WTC11 (cell line): ENCODE data around the gene AP1G1. TPM values are rescaled to one million over a fixed set of nuclear protein-coding genes. Genes with fewer than 3 reads are reported as not detected.

Experiments
- ATAC-seq: fragments of 200-7000 bp; cut with Tn5 transposase; 2 replicates; pipeline ENCODE4 v1.10.0; 2021; ENCODE audit warnings: mild to moderate bottlenecking, moderate library complexity
- CTCF ChIA-PET: fragments of 300-600 bp; sonication (Branson Sonifier 250); formaldehyde crosslinking; loops from one replicate; lab custom pipeline; 2021; ENCODE audit warnings: antibody characterized with exemption; lab: Charles Lee
- POLR2A ChIA-PET: fragments of 350-600 bp; sonication (Branson Sonifier 250); formaldehyde crosslinking; loops from one replicate; lab custom pipeline; 2021; ENCODE audit warnings: antibody characterized with exemption; lab: Charles Lee
- DNase-seq: peaks from one replicate; pipeline ENCODE4 v3.0.0; 2021; ENCODE audit warnings: low spot score
- H3K27ac Mint-ChIP-seq: 2 replicates; pipeline ENCODE4 v1.8.0; 2021; ENCODE audit warnings: mixed read lengths
- H3K27me3 Mint-ChIP-seq: 2 replicates; pipeline ENCODE4 v1.8.0; 2021; ENCODE audit warnings: low read depth, mild to moderate bottlenecking, moderate library complexity, mixed read lengths
- H3K36me3 Mint-ChIP-seq: 2 replicates; pipeline ENCODE4 v1.8.0; 2021; ENCODE audit warnings: mixed read lengths
- H3K4me1 Mint-ChIP-seq: 2 replicates; pipeline ENCODE4 v1.8.0; 2022; ENCODE audit warnings: mixed read lengths
- H3K4me3 Mint-ChIP-seq: 2 replicates; pipeline ENCODE4 v1.8.0; 2021; ENCODE audit warnings: mild to moderate bottlenecking, moderate library complexity, mixed read lengths
- H3K9me3 Mint-ChIP-seq: 2 replicates; pipeline ENCODE4 v1.8.0; 2021; ENCODE audit warnings: mixed read lengths
- CREM ChIP-seq: sonication (generic); formaldehyde crosslinking; IDR thresholded peaks from 2 replicates; pipeline ENCODE4 v1.8.1; 2022; ENCODE audit warnings: mild to moderate bottlenecking, missing genetic modification reagents, moderate library complexity
- ELF4 ChIP-seq: sonication (generic); formaldehyde crosslinking; IDR thresholded peaks from 2 replicates; pipeline ENCODE4 v1.8.1; 2022; ENCODE audit warnings: low read depth, mild to moderate bottlenecking, moderate library complexity, missing genetic modification reagents
- ETV6 ChIP-seq: sonication (generic); formaldehyde crosslinking; IDR thresholded peaks from 2 replicates; pipeline ENCODE4 v1.8.1; 2022; ENCODE audit warnings: mild to moderate bottlenecking, missing genetic modification reagents
- HMGA2 ChIP-seq: fragments of 250-450 bp; sonication (Bioruptor Pico); IDR thresholded peaks from 2 replicates; pipeline ENCODE4 v1.4.0; 2021; ENCODE audit warnings: mild to moderate bottlenecking, moderate library complexity
- IRF2 ChIP-seq: sonication (generic); formaldehyde crosslinking; IDR thresholded peaks from 2 replicates; pipeline ENCODE4 v1.8.0; 2022; ENCODE audit warnings: low read depth, missing genetic modification reagents, borderline replicate concordance
- KAT7 ChIP-seq: sonication (generic); formaldehyde crosslinking; IDR thresholded peaks from 2 replicates; pipeline ENCODE4 v1.8.1; 2023; ENCODE audit warnings: missing genetic modification reagents, mild to moderate bottlenecking, borderline replicate concordance
- MXD4 ChIP-seq: fragments of 250-450 bp; sonication (Bioruptor Pico); IDR thresholded peaks from 2 replicates; pipeline ENCODE4 v1.8.0; 2021; ENCODE audit warnings: mild to moderate bottlenecking, moderate library complexity, borderline replicate concordance
- NFE2L1 ChIP-seq: sonication (generic); formaldehyde crosslinking; IDR thresholded peaks from 2 replicates; pipeline ENCODE4 v1.8.1; 2023; ENCODE audit warnings: missing genetic modification reagents
- NR1H2 ChIP-seq: sonication (generic); formaldehyde crosslinking; IDR thresholded peaks from 2 replicates; pipeline ENCODE4 v1.9.0; 2021; ENCODE audit warnings: mild to moderate bottlenecking, moderate library complexity, missing genetic modification reagents
- NR2C2 ChIP-seq: sonication (generic); formaldehyde crosslinking; IDR thresholded peaks from 2 replicates; pipeline ENCODE4 v1.8.0; 2022; ENCODE audit warnings: mild to moderate bottlenecking, missing genetic modification reagents
- RORB ChIP-seq: fragments of 250-450 bp; sonication (Bioruptor Pico); IDR thresholded peaks from 2 replicates; pipeline ENCODE4 v1.9.0; 2021; ENCODE audit warnings: mild to moderate bottlenecking
- SMAD4 ChIP-seq: sonication (generic); formaldehyde crosslinking; IDR thresholded peaks from 2 replicates; pipeline ENCODE4 v1.8.0; 2022; ENCODE audit warnings: mild to moderate bottlenecking, missing genetic modification reagents
- TEAD1 ChIP-seq: sonication (generic); formaldehyde crosslinking; IDR thresholded peaks from 2 replicates; pipeline ENCODE4 v1.8.0; 2022; ENCODE audit warnings: mild to moderate bottlenecking, missing genetic modification reagents
- ZNF121 ChIP-seq: sonication (generic); formaldehyde crosslinking; IDR thresholded peaks from 2 replicates; pipeline ENCODE4 v1.8.0; 2023; ENCODE audit warnings: missing genetic modification reagents
- ZNF138 ChIP-seq: sonication (generic); formaldehyde crosslinking; conservative IDR thresholded peaks from 2 replicates; pipeline ENCODE4 v1.8.1; 2022; ENCODE audit warnings: mild to moderate bottlenecking, moderate library complexity, missing genetic modification reagents
- ZNF232 ChIP-seq: sonication (generic); formaldehyde crosslinking; IDR thresholded peaks from 2 replicates; pipeline ENCODE4 v1.8.0; 2022; ENCODE audit warnings: mild to moderate bottlenecking, missing genetic modification reagents
- ZNF263 ChIP-seq: sonication (generic); formaldehyde crosslinking; IDR thresholded peaks from 2 replicates; pipeline ENCODE4 v1.8.1; 2022; ENCODE audit warnings: low read depth, mild to moderate bottlenecking, moderate library complexity, missing genetic modification reagents
- total RNA-seq: library from RNA; stranded (reverse); gene quantifications from 3 replicates; pipeline ENCODE4 v1.2.3, GENCODE V29; 2021
- TF ChIP-seq, protein P1 (sequence below): sonication (generic); formaldehyde crosslinking; conservative IDR thresholded peaks from 2 replicates; pipeline ENCODE4 v1.8.1; 2022; ENCODE audit warnings: mild to moderate bottlenecking, missing genetic modification reagents
- TF ChIP-seq, protein P2 (sequence below): fragments of 250-450 bp; sonication (Bioruptor Pico); IDR thresholded peaks from 2 replicates; pipeline ENCODE4 v1.9.0; 2021; ENCODE audit warnings: mild to moderate bottlenecking, borderline replicate concordance
- TF ChIP-seq, protein P3 (sequence below): fragments of 250-450 bp; sonication (Bioruptor Pico); IDR thresholded peaks from 2 replicates; pipeline ENCODE4 v2.1.2; 2022; ENCODE audit warnings: mild to moderate bottlenecking, moderate library complexity
- TF ChIP-seq, protein P4 (sequence below): sonication (generic); formaldehyde crosslinking; IDR thresholded peaks from 2 replicates; pipeline ENCODE4 v1.8.1; 2023; ENCODE audit warnings: mild to moderate bottlenecking, missing genetic modification reagents
- TF ChIP-seq, protein P5 (sequence below): sonication (generic); formaldehyde crosslinking; conservative IDR thresholded peaks from 2 replicates; pipeline ENCODE4 v1.8.1; 2023; ENCODE audit warnings: mild to moderate bottlenecking, low read depth, missing genetic modification reagents, moderate library complexity

Gene AP1G1
- total RNA-seq, 1 experiment from 2014 or later: 72.4 TPM

DNA sequence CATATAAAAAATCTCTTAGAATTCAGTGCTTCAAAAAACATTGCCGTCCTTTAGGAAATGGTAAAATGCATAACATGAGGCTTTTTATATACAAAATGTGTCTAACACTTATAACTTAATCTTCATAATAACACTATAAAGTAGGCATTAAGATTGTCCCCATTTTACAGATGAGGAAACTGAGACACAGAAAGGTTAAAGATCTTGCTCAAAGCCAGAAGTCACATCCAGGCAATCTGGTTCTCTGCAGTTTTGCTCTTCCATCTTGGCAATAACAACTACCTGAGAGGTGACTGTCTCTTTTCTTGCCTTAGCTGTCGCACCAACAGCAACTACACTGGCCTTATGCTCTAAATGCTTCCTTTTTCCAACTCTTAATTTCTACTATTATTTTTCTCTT, 24.5 kb downstream of the AP1G1 start (continued):
- TF ChIP-seq KAT7 (CRISPR knock-in tag): no peak
- no peak for TF ChIP-seq SMAD4 (CRISPR knock-in tag)
- TF ChIP-seq, protein P1, sequence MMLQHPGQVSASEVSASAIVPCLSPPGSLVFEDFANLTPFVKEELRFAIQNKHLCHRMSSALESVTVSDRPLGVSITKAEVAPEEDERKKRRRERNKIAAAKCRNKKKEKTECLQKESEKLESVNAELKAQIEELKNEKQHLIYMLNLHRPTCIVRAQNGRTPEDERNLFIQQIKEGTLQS (CRISPR knock-in tag): no peak
- TF ChIP-seq RORB: no peak
- no peak for TF ChIP-seq IRF2 (CRISPR knock-in tag)
- TF ChIP-seq, protein P2, sequence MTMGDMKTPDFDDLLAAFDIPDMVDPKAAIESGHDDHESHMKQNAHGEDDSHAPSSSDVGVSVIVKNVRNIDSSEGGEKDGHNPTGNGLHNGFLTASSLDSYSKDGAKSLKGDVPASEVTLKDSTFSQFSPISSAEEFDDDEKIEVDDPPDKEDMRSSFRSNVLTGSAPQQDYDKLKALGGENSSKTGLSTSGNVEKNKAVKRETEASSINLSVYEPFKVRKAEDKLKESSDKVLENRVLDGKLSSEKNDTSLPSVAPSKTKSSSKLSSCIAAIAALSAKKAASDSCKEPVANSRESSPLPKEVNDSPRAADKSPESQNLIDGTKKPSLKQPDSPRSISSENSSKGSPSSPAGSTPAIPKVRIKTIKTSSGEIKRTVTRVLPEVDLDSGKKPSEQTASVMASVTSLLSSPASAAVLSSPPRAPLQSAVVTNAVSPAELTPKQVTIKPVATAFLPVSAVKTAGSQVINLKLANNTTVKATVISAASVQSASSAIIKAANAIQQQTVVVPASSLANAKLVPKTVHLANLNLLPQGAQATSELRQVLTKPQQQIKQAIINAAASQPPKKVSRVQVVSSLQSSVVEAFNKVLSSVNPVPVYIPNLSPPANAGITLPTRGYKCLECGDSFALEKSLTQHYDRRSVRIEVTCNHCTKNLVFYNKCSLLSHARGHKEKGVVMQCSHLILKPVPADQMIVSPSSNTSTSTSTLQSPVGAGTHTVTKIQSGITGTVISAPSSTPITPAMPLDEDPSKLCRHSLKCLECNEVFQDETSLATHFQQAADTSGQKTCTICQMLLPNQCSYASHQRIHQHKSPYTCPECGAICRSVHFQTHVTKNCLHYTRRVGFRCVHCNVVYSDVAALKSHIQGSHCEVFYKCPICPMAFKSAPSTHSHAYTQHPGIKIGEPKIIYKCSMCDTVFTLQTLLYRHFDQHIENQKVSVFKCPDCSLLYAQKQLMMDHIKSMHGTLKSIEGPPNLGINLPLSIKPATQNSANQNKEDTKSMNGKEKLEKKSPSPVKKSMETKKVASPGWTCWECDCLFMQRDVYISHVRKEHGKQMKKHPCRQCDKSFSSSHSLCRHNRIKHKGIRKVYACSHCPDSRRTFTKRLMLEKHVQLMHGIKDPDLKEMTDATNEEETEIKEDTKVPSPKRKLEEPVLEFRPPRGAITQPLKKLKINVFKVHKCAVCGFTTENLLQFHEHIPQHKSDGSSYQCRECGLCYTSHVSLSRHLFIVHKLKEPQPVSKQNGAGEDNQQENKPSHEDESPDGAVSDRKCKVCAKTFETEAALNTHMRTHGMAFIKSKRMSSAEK (CRISPR knock-in tag): no peak
- TF ChIP-seq, protein P3, sequence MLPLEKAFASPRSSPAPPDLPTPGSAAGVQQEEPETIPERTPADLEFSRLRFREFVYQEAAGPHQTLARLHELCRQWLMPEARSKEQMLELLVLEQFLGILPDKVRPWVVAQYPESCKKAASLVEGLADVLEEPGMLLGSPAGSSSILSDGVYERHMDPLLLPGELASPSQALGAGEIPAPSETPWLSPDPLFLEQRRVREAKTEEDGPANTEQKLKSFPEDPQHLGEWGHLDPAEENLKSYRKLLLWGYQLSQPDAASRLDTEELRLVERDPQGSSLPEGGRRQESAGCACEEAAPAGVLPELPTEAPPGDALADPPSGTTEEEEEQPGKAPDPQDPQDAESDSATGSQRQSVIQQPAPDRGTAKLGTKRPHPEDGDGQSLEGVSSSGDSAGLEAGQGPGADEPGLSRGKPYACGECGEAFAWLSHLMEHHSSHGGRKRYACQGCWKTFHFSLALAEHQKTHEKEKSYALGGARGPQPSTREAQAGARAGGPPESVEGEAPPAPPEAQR (CRISPR knock-in tag): no peak
- TF ChIP-seq HMGA2 (CRISPR knock-in tag): no peak
- no peak for TF ChIP-seq NR2C2
- TF ChIP-seq, all 79 proteins: peak for 0

DNA sequence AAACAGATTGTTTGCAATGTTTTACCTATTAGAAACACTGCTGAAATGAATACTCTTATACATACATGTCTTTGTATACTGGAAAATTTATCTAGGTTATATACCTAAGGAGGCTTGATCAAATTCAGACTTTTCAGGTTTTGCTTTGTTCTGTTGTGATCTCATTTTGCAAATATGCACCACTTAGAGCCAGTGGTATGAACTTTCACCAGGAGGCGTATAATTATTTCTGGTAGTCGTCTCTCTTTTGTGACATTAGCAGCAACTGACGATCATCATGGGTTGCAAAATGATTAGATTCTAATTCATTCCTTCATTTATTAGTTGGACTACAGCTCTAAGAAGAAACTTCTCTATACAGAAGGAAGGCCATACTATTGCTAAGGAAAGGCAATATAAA, 26.9 kb downstream of the AP1G1 start:
- POLR2A ChIA-PET: no interaction called here
- no peak for DNase-seq
- no peak for TF ChIP-seq NR1H2 (CRISPR knock-in tag)
- Mint-ChIP-seq H3K36me3 (peaks cover 8% of the 10 kb centered on the region), H3K4me1 (no peaks in the 10 kb centered on the region), H3K9me3 (no peaks in the 10 kb centered on the region), H3K27me3 (no peaks in the 10 kb centered on the region; the same call in 1 of the 2 replicates), H3K27ac (0 out of 2 replicates have a peak overlapping the region, but pooled peaks have one; percentile 16), H3K4me3 (no peak overlapping the region)
- ATAC-seq: no peak
- CTCF ChIA-PET: no interaction called here

DNA sequence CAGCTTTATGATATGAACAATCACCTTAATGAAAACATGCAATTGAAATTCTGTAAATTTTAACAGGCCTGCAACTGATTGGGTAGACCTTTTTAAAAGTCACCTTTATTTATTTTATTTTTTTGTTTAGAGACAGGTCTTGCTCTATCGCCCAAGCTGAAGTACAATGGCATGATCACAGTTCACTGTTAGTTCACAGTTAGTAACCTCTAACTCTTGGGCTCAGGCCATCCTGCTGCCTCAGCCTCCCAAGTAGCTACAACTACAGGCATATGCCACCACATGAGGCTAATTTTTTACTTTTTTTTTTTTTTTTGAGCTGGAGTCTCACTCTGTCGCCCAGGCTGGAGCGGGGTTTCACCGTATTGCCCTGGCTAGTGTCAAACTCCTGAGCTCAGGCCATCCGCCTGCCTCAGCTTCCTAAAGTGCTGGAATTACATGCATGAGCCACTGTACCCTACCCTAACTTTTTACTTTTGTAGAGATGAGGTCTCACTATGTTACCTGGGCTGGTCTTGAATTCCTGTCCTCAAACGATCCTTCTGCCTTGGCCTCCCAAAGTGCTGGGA, 28.0 kb downstream of the AP1G1 start:
- no peak overlapping the region for H3K4me3 Mint-ChIP-seq
- no peak for TF ChIP-seq ZNF232 (CRISPR knock-in tag)
- TF ChIP-seq ZNF121 (CRISPR knock-in tag): peak; percentile 60; the same call in 1 of the 2 replicates
- no peak for TF ChIP-seq CREM (CRISPR knock-in tag)
- TF ChIP-seq TEAD1 (CRISPR knock-in tag): no peak
- TF ChIP-seq, all 79 proteins: peak for 1
- H3K27ac Mint-ChIP-seq: no peak overlapping the region; the same call in 1 of the 2 replicates
- POLR2A ChIA-PET: no interaction called here
- ATAC-seq (no peak), DNase-seq (no peak)
- H3K4me1 Mint-ChIP-seq: no peaks in the 10 kb centered on the region
- no peaks in the 10 kb centered on the region for H3K9me3 Mint-ChIP-seq
- peaks cover 8% of the 10 kb centered on the region for H3K36me3 Mint-ChIP-seq
- CTCF ChIA-PET: interaction anchor here (1.0 kb wide), 1 partner anchor 10 kb away, joined by 7 read pairs; no protein-coding TSS in a partner anchor
- no peaks in the 10 kb centered on the region; the same call in 1 of the 2 replicates for H3K27me3 Mint-ChIP-seq

DNA sequence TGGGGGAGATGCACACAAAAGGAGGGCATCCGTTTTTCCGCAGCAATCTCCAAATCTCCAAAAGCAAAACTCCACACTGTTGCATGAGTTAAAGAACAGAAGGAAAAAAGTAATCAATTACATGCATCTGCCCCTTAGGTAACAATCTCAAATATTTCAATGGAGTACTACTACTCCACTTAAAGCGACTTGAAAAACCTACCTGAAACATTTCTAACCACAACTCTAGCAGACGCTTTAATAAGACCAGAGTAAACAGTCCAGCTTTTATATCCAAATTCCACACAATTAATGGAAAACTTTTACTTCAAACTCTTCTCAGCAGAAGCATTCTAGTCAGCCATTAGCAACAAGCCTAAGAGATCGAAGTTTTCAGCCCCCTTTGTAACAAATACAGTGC, 29.9 kb downstream of the AP1G1 start:
- Mint-ChIP-seq H3K36me3 (peaks cover 8% of the 10 kb centered on the region), H3K9me3 (no peaks in the 10 kb centered on the region), H3K4me1 (no peaks in the 10 kb centered on the region), H3K27ac (peak overlapping the region; percentile 65), H3K4me3 (no peak overlapping the region), H3K27me3 (no peaks in the 10 kb centered on the region; the same call in 1 of the 2 replicates)
- CTCF ChIA-PET: no interaction called here
- ATAC-seq (no peak), DNase-seq (no peak)
- POLR2A ChIA-PET: no interaction called here
- TF ChIP-seq ETV6 (CRISPR knock-in tag): no peak
- TF ChIP-seq, protein P4, sequence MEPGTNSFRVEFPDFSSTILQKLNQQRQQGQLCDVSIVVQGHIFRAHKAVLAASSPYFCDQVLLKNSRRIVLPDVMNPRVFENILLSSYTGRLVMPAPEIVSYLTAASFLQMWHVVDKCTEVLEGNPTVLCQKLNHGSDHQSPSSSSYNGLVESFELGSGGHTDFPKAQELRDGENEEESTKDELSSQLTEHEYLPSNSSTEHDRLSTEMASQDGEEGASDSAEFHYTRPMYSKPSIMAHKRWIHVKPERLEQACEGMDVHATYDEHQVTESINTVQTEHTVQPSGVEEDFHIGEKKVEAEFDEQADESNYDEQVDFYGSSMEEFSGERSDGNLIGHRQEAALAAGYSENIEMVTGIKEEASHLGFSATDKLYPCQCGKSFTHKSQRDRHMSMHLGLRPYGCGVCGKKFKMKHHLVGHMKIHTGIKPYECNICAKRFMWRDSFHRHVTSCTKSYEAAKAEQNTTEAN (CRISPR knock-in tag): no peak
- TF ChIP-seq, protein P5, sequence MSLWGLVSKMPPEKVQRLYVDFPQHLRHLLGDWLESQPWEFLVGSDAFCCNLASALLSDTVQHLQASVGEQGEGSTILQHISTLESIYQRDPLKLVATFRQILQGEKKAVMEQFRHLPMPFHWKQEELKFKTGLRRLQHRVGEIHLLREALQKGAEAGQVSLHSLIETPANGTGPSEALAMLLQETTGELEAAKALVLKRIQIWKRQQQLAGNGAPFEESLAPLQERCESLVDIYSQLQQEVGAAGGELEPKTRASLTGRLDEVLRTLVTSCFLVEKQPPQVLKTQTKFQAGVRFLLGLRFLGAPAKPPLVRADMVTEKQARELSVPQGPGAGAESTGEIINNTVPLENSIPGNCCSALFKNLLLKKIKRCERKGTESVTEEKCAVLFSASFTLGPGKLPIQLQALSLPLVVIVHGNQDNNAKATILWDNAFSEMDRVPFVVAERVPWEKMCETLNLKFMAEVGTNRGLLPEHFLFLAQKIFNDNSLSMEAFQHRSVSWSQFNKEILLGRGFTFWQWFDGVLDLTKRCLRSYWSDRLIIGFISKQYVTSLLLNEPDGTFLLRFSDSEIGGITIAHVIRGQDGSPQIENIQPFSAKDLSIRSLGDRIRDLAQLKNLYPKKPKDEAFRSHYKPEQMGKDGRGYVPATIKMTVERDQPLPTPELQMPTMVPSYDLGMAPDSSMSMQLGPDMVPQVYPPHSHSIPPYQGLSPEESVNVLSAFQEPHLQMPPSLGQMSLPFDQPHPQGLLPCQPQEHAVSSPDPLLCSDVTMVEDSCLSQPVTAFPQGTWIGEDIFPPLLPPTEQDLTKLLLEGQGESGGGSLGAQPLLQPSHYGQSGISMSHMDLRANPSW (CRISPR knock-in tag): no peak
- no peak for TF ChIP-seq ZNF232 (CRISPR knock-in tag)
- no peak for TF ChIP-seq MXD4
- TF ChIP-seq ELF4 (CRISPR knock-in tag): no peak
- no peak for TF ChIP-seq NFE2L1 (CRISPR knock-in tag)
- no peak for TF ChIP-seq NR1H2 (CRISPR knock-in tag)
- no peak for TF ChIP-seq ZNF263 (CRISPR knock-in tag)
- no peak for TF ChIP-seq ZNF138 (CRISPR knock-in tag)
